KOPT-K1 (cell line): ENCODE results near the gene KRT80.

Source experiments
- H3K27ac ChIP-seq: fragments of 200-600 bp; sonication (generic); 2 replicates; pipeline ENCODE4 v1.5.1; 2016; ENCODE audit warnings: antibody characterized with exemption, mild to moderate bottlenecking, low read depth, low read length; ENCODE audit not compliant: poor library complexity, severe bottlenecking
- H3K36me3 ChIP-seq: fragments of 200-600 bp; sonication (generic); 2 replicates; pipeline ENCODE4 v1.5.1; 2017; ENCODE audit warnings: antibody characterized with exemption, mild to moderate bottlenecking, low read length, moderate library complexity; ENCODE audit not compliant: insufficient read depth
- H3K9me3 ChIP-seq: fragments of 200-600 bp; sonication (generic); 2 replicates; pipeline ENCODE4 v1.5.1; 2017; ENCODE audit warnings: antibody characterized with exemption, low read length, mild to moderate bottlenecking; ENCODE audit not compliant: insufficient read depth, poor library complexity, severe bottlenecking

KRT80 gene

GRCh38 chr12:52141875-52142274, 49.9 kb downstream of the KRT80 start:
- no peaks in the 10 kb centered on the region for H3K36me3 ChIP-seq
- no peak overlapping the region for H3K27ac ChIP-seq
- no peaks in the 10 kb centered on the region for H3K9me3 ChIP-seq

- Histone ChIP-seq H3K36me3 (no peaks in the 10 kb centered on the region), H3K9me3 (no peaks in the 10 kb centered on the region), H3K27ac (no peak overlapping the region)
These were observed 50.5 kb downstream of the KRT80 start for GRCh38 chr12:52141306-52141705.

- Histone ChIP-seq H3K9me3 (no peaks in the 10 kb centered on the region), H3K27ac (no peak overlapping the region), H3K36me3 (no peaks in the 10 kb centered on the region)
These were observed 52.2 kb downstream of the KRT80 start for GRCh38 chr12:52139579-52140062.

GRCh38 chr12:52139147-52139546, 52.7 kb downstream of the KRT80 start:
- no peaks in the 10 kb centered on the region for H3K9me3 ChIP-seq
- no peaks in the 10 kb centered on the region for H3K36me3 ChIP-seq
- H3K27ac ChIP-seq, result no peak overlapping the region

- Histone ChIP-seq H3K36me3 (no peaks in the 10 kb centered on the region), H3K9me3 (no peaks in the 10 kb centered on the region), H3K27ac (no peak overlapping the region)
These were observed 54.1 kb downstream of the KRT80 start for GRCh38 chr12:52137746-52138145.

- H3K27ac ChIP-seq, result no peak overlapping the region
- H3K36me3 ChIP-seq, result no peaks in the 10 kb centered on the region
- no peaks in the 10 kb centered on the region for H3K9me3 ChIP-seq
These were observed 59.1 kb downstream of the KRT80 start for GRCh38 chr12:52132754-52133161.

GRCh38 chr12:52130711-52131110, 61.1 kb downstream of the KRT80 start:
- Histone ChIP-seq H3K27ac (no peak overlapping the region), H3K9me3 (no peaks in the 10 kb centered on the region), H3K36me3 (no peaks in the 10 kb centered on the region)

GRCh38 chr12:52127683-52128450, 63.9 kb downstream of the KRT80 start:
- H3K36me3 ChIP-seq, result no peaks in the 10 kb centered on the region
- no peak overlapping the region for H3K27ac ChIP-seq
- H3K9me3 ChIP-seq, result no peaks in the 10 kb centered on the region

- H3K36me3 ChIP-seq, result no peaks in the 10 kb centered on the region
- no peak overlapping the region for H3K27ac ChIP-seq
- no peaks in the 10 kb centered on the region for H3K9me3 ChIP-seq
These were observed 64.9 kb downstream of the KRT80 start for GRCh38 chr12:52126605-52127578.

- Histone ChIP-seq H3K9me3 (no peaks in the 10 kb centered on the region), H3K27ac (no peak overlapping the region), H3K36me3 (no peaks in the 10 kb centered on the region)
These were observed 65.7 kb downstream of the KRT80 start for GRCh38 chr12:52126050-52126604.

- no peaks in the 10 kb centered on the region for H3K36me3 ChIP-seq
- H3K27ac ChIP-seq, result no peak overlapping the region
- H3K9me3 ChIP-seq, result no peaks in the 10 kb centered on the region
These were observed 66.3 kb downstream of the KRT80 start for GRCh38 chr12:52125476-52125900.

GRCh38 chr12:52123487-52124186, 68.2 kb downstream of the KRT80 start:
- H3K36me3 ChIP-seq, result no peaks in the 10 kb centered on the region
- no peak overlapping the region for H3K27ac ChIP-seq
- no peaks in the 10 kb centered on the region for H3K9me3 ChIP-seq

- Histone ChIP-seq H3K36me3 (no peaks in the 10 kb centered on the region), H3K9me3 (no peaks in the 10 kb centered on the region), H3K27ac (no peak overlapping the region)
These were observed 68.9 kb downstream of the KRT80 start for GRCh38 chr12:52122904-52123303.

- Histone ChIP-seq H3K9me3 (no peaks in the 10 kb centered on the region), H3K27ac (no peak overlapping the region), H3K36me3 (no peaks in the 10 kb centered on the region)
These were observed 69.3 kb downstream of the KRT80 start for GRCh38 chr12:52122540-52122871.
